Measurements from ENCODE around the gene CSMD2.
"Not testable (repeated sequence)": the region's sequence is repeated elsewhere in the genome, so short reads cannot be mapped to it uniquely, and the experiment has no call there.

The CSMD2 gene

DNA sequence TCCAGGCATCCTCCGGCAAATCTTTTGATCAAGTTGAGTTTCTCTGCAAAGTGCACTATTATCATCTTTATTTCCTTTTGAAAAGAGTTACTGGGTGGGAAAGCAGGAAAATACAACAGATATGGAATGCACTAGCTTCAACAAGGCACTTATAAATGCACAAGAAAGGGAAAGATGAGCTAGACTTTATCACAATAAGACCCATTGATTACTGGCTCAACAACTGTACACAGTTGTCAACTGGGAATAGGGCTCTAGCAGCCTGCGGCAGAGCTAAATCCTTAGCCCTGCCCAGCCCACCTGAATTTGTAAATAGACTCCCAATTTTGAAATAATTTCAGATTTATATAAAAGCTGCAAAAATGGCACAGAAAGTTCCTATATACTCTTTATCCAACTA lies 111.4 kb downstream of the CSMD2 start:
- no peak for DNase-seq (ENCODE audit: low read depth in 2 of 2)

DNA sequence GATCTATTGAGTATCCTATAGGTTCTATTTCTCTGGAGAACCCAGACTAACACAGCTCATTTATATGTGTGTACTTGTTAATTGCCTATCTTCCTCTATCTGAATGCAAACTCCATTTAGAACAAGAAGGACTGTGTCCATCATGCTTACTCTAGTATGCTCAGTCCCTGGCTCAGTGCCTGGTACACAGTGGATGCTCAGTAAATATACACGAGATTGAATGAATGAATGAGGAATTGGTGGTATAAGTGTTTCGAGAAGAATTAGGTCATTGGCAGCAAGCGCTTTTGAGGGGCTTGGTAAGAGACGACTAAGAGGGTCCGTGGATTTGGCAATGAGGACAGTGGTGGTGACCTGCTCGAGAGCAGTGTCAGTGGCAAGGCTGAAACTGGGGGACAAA lies 112.5 kb downstream of the CSMD2 start:
- DNase-seq (ENCODE audit: low read depth in 2 of 2), result no peak

DNA sequence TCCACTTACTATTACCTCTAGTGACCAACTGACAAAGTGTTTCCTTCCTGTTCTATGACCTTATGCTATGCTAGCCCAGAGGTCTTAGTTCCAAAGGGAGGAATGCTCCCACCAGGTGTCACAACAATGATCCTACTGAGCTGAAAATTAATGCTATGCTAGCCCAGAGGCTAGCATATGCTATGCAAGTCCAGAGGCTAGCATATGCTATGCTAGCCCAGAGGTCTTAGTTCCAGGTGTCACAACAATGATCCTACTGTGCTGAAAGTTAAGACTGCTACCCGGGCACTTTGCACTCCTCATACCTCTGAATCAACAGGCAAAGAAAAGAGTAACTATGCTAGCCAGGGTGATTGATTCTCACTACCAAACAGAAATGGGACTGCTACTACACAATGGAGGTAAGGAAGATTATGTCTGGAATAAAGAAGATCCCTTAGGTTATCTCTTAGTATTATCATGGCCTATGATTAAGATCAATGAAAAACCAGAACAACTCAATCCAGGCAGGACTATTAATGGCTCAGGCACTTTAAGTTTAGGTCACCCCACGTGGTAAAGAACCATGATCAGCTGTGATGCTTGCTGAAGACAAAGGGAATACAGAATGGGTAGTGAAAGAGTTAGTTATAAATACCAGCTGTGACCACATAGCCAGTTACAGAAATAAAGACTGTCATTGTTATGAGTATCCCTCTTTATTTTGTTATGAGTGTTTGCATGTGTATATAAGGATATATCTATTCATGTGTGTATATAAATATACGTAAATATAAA lies 114.1 kb downstream of the CSMD2 start:
- DNase-seq (ENCODE audit: low read depth in 2 of 2), result no peak

DNA sequence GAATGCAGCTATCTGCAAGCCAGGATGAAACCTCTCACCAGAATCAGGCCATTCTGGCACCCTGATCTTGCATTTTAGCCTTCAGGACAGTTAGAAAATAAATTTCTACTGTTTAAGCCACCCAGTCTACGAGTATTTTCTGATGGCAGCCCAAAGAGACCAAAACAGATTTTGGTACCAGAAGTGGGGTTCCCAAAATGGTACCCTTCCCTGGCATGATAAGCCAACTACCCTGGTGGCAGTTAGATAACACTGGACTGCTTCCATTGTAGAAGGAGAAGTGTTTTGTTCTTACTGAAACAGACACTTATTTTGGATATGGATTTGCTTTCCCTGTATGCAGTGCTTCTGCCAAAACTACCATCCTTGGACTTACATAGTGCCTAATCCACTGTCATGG lies 115.0 kb downstream of the CSMD2 start:
- no peak for DNase-seq (ENCODE audit: low read depth in 2 of 2)

DNA sequence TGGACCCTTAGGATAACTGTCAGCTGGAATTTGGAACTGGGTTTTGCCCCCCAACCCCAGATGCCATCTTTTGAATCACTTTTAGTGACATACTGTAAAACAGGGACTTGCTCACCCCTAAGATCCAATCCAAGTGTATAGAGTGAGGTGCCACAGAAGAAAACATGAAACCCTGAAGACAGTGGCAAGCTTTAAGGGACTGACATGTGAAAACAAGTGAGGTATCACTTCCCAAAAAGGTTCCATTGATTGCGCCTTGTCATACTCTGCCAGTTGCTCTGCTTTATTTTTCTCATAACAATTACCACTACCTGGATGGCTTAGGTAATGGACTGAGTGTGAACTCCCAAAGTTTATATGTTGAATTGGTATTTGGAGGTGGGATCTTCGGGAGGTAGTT lies 115.6 kb downstream of the CSMD2 start:
- no peak for DNase-seq (ENCODE audit: low read depth in 2 of 2)

DNA sequence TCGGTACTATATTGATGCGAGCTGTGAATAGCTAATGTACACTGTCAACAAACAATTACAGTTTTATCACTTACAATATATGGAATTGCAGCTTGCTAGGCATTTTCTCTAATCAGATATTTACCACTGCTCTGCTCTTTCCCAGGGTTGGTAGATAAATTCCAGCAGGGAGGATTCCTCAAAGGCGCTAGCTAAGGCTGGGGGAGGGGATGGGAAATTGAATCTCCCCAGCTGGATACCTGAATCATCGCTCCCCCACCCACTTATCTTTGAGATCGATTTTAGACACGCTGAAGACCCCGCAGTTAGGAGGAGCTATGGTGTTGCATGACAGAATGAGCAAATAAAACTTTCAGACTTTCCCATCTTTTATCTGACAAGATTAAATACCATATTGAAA lies 127.2 kb downstream of the CSMD2 start:
- DNase-seq (ENCODE audit: low read depth in 2 of 2), result no peak

DNA sequence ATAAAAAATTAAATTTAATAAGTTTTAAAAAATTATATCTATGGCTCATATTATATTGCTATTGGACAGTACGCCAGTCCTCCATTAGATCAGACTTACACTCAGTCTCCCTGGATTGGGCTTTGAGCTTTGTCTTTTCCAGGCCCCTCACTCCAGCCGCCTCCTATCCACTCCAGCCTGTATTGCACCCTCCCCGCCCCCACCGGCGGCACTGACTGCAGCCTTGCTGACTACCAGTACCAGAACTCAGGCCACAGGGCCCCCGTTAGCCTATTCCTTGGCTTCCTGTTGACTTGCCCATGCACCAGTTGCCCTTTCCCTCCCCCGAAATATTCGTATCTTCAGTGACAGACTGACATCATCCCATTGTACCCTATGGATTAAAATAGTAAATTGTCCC lies 127.9 kb downstream of the CSMD2 start:
- no peak for DNase-seq (ENCODE audit: low read depth in 2 of 2)

DNA sequence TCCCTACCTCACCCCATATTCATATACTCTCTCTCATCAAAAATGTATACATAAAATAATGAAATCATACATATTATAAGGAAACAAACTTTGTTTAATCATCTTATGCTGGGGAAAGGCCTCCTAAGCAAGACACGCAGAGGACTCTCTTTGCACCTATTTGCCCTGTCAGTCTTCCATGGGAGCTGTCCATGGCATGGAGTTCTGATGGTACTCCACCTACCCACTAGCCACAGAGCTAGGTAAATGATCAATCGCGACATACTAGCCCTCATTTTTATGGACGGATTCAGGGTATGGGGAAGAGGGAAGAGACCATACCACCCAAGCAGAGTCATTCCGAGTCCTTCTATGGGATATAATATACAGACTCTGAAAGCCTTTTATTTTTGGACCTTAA lies 131.0 kb downstream of the CSMD2 start:
- DNase-seq (ENCODE audit: low read depth in 2 of 2), result no peak

DNA sequence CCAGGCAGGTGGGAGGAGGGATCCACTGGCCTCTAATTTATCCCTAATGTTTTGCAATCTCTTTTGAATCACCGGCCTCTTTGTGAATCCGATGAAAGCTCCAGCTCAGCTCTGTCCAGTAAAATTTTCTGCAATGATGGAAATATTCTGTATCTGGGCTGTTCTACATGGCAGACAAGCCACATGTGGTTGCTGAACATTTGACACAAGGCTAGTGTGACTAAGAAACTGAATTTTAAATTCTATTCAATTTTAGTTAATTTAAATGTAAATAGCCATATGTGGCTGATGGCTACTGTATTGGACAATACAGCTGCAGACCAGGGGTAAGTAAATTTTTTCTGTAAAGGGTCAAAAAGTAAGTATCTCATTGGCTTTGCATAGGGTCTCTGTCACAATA lies 135.1 kb downstream of the CSMD2 start:
- no peak for DNase-seq (ENCODE audit: low read depth in 2 of 2)

DNA sequence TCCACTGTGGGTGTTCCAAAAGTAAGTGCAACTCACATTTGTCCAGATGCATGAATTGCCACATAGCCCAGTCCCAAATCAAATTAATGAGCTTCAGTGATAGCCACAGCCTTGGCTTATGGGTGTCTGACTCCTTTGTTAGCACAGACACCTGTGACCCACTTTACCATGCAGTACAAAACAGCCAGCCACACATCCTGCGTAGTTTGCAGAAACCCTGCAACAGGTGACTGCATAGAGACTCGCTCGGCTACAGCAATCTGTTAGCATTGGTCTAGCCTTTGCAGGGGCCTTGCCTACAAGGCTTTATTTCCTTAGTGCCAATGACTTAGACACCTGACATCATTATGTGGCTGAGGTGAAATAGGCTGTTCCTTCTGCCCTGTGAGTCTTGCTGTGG lies 135.5 kb downstream of the CSMD2 start:
- DNase-seq (ENCODE audit: low read depth in 2 of 2), result no peak

DNA sequence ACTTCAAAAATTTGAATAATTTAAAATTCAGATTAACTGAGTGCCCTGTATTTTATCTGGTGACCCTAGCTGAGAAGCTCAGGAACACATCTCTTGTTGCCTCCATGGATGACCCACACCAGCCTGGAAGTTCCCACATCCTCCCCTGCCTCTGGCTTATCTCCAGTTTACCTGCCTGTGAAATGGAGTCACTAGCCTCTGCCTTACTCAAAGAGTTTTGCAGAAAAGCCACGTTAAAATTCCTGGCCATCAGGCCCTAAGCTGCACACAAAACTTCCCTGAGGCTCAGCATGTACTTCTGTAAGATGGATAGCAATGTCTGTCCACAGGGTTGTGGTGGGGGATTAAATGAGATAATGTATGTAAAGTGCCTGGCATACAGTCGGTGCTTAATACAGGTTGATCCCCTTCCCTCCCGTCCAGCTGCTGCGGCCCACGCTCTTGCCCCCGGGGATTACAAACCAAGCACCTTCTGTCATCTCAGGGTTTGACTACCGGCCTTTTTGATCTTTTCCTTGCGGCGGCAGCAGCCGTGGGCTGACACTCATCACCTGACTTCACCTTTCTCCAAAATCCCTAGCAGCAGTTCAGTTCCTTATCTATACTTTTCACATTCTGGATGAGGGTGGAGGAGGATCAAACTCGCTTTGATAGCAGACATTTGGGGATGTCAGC lies 136.5 kb downstream of the CSMD2 start:
- DNase-seq (ENCODE audit: low read depth in 2 of 2), result no peak

DNA sequence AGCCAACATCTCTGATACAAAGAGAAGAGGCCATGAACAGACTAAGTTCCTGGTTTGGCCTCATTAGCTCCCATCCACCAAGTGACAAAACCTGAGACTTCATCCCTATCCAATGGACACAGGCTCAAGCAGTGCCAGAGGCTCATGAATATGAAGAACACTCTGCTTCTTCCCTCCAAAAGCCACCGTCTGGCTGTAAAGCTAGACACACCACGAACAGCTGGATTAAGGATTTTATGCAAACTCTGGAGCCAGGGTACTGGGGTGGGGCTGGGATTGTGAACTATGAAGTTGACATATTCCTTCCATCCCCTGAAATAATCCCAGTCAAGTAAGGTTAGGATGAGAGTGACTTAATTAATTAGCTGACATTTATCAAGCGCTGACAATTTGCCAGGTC lies 139.4 kb downstream of the CSMD2 start:
- no peak for DNase-seq (ENCODE audit: low read depth in 2 of 2)

DNA sequence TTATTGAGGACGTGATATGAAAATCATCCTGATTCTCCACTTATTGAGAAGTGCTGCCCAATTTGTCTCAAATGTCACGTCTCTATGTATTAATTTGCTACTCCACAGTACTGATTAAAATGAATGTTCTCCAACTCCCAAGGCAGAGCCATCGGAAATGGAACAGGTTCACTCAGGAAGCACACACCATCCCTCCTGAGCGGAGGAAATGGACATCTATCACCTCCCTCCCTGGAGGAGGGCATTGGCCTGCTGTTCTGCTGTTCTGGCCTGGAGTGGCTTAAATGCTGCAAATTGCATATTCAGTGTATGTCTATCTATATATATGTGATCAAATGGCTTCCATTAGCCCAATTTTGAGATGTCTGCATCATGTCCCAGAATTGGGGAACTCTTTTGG lies 140.5 kb downstream of the CSMD2 start:
- DNase-seq (ENCODE audit: low read depth in 2 of 2), result no peak

DNA sequence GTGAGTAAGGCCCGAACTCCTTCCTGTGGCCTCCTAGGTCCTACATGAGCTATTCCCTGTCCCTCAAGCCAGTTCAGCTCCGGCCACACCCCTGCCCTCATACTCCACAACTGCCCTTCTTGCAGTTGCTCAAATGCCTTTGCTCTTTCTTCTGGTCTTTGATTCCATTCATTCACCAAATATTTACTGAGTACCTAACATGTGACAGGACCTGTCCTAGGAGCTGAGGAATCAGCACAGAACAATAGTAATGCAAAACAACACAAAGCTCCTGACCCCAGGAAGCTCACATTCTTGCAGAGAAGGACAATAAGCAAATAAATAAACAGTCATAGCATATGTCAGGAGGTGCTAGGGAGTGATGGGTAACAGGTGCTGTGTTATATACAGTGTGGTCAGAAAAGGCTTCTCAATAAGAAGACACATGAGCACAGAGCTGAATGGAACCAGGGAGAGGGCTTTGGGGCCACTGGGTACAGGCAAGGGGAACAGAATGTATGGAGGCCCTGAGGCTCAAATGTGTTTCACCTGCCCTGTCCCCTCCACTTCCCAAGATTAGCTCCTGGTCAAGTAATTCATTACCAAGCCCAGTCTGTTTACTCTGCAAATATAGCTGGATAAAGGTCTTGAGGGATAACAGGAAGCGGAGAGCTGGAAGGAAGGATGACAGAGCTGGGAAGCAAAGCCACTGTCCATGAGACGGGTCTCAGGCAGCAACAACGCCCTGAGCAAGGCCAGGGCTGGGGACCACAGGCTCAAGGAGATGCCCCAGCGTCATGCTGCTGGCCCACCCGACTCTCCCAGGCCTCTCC lies 145.1 kb downstream of the CSMD2 start:
- no peak for DNase-seq (ENCODE audit: low read depth in 2 of 2)

DNA sequence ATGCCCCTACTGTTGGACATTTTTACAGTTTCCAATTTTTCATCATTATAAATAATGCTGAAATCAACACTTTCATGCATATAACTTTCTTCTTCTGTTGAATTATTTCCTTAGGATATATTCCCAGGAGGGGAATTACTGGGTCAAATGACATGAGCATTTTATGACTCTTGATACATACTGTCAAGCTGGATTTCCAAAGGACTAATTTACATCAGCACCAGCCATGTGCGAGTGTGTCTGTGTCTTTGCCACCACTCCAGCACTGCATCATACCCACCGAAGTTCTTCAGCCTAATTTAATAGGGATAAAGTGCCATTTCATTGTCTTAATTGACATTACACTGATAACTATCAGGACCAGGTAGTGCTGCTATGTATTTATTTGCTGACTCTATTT lies 146.7 kb downstream of the CSMD2 start:
- DNase-seq (ENCODE audit: low read depth in 2 of 2), result no peak

DNA sequence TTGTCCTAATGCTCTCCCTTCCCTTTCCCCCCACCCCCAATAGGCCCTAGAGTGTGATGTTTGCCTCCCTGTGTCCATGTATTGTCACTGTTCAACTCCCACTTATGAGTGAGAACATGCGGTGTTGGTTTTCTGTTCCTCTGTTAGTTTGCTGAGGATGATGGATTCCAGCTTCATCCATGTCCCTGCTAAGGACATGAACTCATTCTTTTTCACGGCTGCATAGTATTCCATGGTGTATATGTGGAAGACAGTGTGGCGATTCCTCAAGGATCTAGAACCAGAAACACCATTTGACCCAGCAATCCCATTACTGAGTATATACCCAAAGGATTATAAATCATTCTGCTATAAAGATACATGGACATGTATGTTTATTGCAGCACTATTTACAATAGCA lies 148.7 kb downstream of the CSMD2 start:
- DNase-seq (ENCODE audit: low read depth in 2 of 2), result not testable (repeated sequence)

DNA sequence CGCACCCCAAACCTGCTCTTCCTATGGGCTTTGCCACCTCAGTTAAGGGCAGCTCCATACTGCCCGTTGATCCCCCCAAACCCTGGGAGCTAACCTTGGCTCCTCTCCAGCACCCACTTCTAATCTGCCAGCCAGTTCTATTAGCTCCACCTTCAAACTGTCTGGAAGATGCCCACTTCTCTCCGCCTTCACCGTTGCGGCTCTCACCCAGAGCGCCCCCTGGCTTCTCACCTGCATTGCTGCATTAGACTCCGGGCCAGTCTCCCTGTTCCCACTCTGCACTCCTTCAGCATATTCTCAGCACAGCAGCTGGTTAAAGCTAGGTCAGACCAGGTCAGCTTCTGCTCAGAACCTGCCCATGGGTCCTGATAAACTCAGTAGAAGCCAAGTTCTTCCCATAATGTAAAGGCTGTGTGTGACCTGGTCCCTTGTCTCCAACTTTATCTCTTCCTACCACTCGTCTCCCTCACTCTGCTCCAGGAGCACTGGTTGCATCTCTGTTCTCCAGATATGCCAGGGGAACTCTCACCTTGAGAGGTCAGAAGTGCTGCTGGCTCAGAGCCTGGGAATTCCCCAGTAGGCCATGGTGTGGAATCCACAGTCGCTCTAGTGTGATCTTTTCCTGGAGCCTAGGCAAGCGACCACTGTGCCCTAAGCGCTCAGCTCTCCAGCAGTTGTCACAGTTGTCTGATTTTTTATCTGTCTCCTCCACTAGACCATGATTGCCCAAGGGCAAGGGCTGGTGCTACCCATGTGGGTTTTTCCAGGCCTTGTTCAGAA lies 150.9 kb downstream of the CSMD2 start:
- no peak for DNase-seq (ENCODE audit: low read depth in 2 of 2)

DNA sequence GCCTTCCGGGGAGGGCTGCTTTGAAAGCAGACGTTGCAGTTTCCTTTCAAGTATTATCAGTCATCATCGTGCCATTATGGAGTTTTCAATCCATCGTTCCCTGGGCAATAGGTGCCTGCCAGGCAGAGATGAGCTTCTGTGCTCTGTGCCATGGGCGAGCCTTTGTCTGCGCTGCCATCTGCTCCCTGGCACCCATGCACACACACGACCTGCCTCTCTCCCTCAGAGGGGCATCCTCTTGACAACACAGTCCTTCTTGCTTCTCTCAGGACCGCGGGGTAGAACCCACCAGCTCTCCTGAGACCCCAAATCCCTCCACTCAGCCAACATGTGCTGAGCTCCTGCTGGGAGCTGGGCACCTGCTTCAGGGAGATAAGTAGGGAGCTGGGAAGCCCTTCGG lies 151.9 kb downstream of the CSMD2 start:
- no peak for DNase-seq (ENCODE audit: low read depth in 2 of 2)

DNA sequence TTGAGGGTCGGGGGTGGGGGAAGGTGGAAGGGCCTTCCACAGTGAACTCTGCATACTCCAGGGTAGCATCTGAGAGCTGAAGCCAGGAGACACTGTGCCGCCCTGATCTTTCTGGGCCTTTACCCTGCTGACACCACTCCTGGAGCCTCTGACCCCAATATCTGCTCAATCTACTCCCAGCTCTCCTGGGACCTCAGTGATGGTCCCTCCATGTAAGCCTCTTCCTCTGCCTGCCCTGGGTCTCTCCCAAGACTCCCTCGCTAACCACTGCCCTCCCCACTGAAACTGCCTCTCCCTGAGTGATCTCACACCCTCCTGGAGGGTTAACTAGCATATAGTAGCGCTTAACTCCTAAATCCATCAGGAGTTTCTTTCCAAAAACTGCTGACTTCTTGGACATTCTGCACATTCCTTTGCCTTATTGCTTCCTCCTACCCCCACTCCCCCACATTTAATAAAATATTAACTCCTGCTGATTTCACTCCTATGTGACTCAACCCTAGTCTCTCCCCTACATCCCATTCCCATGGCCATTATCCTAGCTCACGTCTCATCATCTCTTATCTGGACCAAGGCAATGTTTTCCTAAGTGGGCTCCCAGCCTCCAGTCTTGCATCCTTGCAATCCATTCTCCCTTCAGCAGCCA lies 155.6 kb downstream of the CSMD2 start:
- no peak for DNase-seq (ENCODE audit: low read depth in 2 of 2)

DNA sequence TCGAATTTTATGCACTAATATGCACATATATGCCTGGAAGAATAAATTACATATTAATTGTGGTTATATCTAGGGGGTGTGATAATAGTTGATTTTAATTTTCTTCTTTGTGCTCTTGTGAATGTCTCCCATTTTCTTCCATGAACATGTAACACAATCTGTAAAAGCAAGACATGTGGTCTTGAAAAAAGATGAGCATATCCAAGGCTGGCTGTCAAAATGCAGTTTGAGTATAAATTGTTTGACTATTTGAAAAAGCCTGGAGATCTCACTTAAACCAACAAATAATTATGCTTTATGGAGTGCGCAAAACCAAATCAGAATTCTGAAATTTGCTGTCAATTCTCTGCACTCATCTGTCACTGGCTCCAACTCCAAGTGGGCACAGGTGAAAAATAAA lies 157.3 kb downstream of the CSMD2 start:
- DNase-seq (ENCODE audit: low read depth in 2 of 2), result no peak

DNA sequence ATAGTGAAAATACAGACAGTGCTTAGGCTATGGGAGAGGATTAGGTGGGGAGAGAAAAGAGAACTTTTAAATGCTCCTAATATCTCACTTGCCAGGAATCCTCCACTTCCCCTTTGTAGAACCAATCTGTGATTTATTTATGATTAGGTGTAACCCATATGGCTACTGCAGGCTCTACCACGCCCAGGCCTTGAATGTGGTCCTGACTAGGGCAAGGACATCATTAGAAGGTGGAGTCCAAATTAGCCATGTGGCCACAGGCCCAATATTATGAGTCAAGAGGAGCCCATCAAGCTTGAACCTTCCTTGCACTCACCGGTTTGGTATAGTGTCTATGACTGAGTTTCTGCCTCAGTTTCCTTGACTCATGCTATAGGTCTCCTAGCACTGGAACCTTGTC lies 159.7 kb downstream of the CSMD2 start:
- DNase-seq (ENCODE audit: low read depth in 2 of 2), result no peak

DNA sequence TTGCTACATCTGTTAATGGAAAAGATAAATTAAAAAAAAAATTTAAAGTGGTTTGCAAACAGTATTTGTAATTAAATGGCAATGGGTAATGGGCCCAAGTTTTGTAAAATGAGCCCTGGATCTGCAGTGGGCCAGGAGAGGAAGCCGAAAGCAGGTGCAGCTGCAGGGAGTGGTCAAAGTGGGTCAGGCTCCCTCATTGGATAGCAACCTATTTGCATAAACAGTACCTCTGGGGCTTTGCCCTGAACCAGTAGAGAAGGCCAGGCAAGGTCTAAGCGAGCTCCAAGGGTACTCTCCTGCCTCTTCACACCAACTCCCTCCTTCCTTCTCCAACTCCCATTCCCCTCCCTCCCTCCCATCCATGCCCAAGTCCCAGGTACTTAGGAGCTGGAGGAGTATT lies 162.2 kb downstream of the CSMD2 start:
- no peak for DNase-seq (ENCODE audit: low read depth in 2 of 2)

Data from stimulated activated CD8-positive, alpha-beta memory T cell treated with anti-CD3 and anti-CD28 coated beads, Interleukin-2, amount 100 ng/mL, for 48 hours (primary cell).